ENCODE data around the gene SERF2.
"Not testable (repeated sequence)": the region's sequence is repeated elsewhere in the genome, so short reads cannot be mapped to it uniquely, and the experiment has no call there.

The SERF2 gene

DNA sequence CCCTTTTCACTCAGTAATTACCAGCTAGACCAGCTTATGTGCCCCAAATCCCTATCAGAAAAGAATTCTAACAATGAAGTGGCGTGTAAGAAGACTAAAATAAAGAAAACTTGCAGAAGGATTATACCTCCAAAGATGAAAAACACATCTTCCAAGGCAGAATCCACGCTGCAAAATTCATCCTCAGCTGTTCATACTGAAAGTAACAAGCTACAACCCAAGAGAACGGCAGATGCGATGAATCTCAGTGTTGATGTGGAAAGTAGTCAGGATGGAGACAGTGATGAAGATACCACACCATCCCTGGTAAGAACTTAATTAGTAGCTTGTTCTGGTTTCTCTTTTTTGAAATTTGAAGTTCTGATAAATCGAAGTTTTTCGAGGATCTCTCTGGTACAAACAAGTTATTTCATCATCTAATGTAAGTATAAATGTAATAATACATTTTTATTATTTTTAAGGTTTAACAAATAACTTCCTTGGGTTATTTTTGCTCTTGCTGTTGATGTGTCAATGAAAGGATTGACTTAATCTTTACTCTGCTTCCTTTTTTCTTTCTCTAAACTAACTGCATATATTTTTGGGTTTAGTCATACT, 36.0 kb downstream of the SERF2 start:
- ChIA-PET POLR2A (interaction anchor here (1.0 kb wide), 1 partner anchor 31 kb away, joined by 3 read pairs; no protein-coding TSS in a partner anchor), CTCF (interaction anchor here (0.8 to 1.7 kb wide), 5 partner anchors 9 to 603 kb away, joined by 3 to 7 read pairs (median 4); no protein-coding TSS in a partner anchor)
- peak; percentile 27 for DNase-seq (ENCODE audit: extremely low spot score)
- TF ChIP-seq, protein P1, sequence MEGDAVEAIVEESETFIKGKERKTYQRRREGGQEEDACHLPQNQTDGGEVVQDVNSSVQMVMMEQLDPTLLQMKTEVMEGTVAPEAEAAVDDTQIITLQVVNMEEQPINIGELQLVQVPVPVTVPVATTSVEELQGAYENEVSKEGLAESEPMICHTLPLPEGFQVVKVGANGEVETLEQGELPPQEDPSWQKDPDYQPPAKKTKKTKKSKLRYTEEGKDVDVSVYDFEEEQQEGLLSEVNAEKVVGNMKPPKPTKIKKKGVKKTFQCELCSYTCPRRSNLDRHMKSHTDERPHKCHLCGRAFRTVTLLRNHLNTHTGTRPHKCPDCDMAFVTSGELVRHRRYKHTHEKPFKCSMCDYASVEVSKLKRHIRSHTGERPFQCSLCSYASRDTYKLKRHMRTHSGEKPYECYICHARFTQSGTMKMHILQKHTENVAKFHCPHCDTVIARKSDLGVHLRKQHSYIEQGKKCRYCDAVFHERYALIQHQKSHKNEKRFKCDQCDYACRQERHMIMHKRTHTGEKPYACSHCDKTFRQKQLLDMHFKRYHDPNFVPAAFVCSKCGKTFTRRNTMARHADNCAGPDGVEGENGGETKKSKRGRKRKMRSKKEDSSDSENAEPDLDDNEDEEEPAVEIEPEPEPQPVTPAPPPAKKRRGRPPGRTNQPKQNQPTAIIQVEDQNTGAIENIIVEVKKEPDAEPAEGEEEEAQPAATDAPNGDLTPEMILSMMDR (IDR thresholded peaks at IDR 0.05; ENCODE audit: control extremely low read depth, extremely low read depth, low read depth, missing control alignments): no peak

DNA sequence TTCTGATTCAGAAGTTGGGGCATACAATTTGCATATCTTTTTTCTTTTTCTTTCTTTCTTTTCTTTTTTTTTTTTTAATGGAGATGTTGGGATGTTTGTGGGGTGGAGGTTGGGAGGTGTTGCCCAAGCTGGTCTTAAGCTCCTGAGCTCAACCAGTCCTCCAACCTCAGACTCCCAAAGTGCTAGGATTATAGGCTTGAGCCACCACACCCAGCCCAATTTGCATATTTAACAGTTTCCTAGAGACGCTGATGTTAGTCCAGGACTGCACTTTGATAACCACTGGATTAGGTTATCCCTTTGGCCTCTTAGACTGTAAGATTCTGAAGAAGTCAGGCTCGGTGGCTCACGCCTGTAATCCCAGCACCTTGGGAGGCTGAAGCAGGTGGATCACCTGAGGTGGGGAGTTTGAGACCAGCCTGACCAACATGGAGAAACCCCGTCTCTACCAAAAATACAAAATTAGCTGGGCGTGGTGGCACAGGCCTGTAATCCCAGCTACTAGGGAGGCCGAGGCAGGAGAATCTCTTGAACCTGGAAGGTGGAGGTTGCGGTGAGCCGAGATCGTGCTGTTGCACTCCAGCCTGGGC, 37.9 kb downstream of the SERF2 start:
- CTCF ChIA-PET; POLR2A ChIA-PET; DNase-seq (ENCODE audit: extremely low spot score): not testable (repeated sequence)

DNA sequence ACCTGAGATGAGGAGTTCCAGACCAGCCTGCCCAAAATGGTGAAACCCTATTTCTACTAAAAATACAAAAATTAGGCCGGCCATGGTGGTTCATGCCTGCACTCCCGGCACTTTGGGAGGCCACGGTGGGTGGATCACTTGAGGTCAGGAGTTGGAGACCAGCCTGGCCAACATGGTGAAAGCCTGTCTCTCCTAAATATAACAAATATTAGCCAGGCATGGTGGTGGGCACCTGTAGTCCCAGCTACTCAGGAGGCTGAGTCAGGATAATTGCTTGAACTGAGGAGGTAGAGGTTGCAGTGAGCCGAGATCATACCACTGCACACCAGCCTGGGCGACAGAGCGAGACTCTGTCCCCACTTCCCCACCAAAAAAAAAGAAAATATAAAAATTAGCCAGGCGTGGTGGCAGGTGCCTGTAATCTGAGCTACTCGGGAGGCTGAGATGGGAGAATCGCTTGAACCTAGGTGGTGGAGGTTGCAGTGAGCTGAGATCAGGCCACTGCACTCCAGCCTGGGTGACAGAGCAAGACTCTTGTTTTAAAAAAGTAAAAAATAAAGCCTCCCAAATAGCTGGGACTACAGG, 38.7 kb downstream of the SERF2 start:
- DNase-seq (ENCODE audit: extremely low spot score); CTCF ChIA-PET: not testable (repeated sequence)
- POLR2A ChIA-PET: interaction anchor here (0.6 to 1.0 kb wide), 2 partner anchors 21 to 81 kb away, joined by 5 read pairs; no protein-coding TSS in a partner anchor

GRCh38 chr15:43831519-43832052, 39.5 kb downstream of the SERF2 start:
- ChIA-PET CTCF (interaction anchor here (1.2 kb wide), 1 partner anchor 73 kb away, joined by 3 read pairs; no protein-coding TSS in a partner anchor), POLR2A (interaction anchor here (0.6 to 1.0 kb wide), 2 partner anchors 22 to 82 kb away, joined by 5 read pairs; no protein-coding TSS in a partner anchor)
- DNase-seq (ENCODE audit: extremely low spot score): not testable (repeated sequence)

DNA sequence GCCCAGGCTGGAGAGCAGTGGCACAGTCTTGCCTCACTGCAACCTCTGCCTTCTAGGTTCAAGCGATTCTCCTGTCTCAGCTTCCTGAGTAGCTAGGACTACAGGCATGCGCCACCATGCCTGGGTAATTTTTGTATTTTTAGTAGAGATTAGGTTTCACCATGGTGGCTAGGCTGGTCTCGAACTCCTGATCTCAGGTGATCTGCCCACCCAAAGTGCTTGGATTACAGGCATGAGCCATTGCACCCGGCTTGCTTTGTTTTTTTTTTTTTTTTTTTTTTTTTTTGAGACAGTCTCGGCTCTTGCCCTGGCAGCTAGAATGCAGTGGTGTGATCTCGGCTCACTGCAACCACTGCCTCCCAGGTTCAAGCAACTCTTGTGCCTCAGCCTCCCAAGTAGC, 40.4 kb downstream of the SERF2 start:
- ChIA-PET CTCF (interaction anchor here (0.8 to 1.2 kb wide), 2 partner anchors 13 to 72 kb away, joined by 3 read pairs; no protein-coding TSS in a partner anchor), POLR2A (interaction anchor here (1.1 kb wide), 1 partner anchor 8 kb away, joined by 4 read pairs; the partner anchor contains the start of gene MFAP1)
- not testable (repeated sequence) for DNase-seq (ENCODE audit: extremely low spot score)

- TF ChIP-seq, protein P1 (IDR thresholded peaks at IDR 0.05; ENCODE audit: control extremely low read depth, extremely low read depth, low read depth, missing control alignments): no peak
- POLR2A ChIA-PET: no interaction called here
- no peak for DNase-seq (ENCODE audit: extremely low spot score)
- CTCF ChIA-PET: interaction anchor here (1.2 to 1.5 kb wide), 2 partner anchors 8 kb away, joined by 3 read pairs; no protein-coding TSS in a partner anchor
Measured at GRCh38 chr15:43845421-43845820, 53.3 kb downstream of the SERF2 start.
